PC-9 (cell line): ENCODE results near the gene TSPAN18. TPM values are rescaled to one million over a fixed set of nuclear protein-coding genes. Genes with fewer than 3 reads are reported as not detected.

Experiments
- BruUV-seq: library from RNA; stranded (reverse); fragments of 400-500 nt; replicated peaks from 2 replicates; lab custom pipeline; 2021; lab: Mats Ljungman, UMichigan
- CTCF ChIA-PET: fragments of 300-600 bp; sonication (Branson Sonifier 250); formaldehyde crosslinking; loops from one replicate; lab custom pipeline; 2022; ENCODE audit warnings: antibody characterized with exemption; lab: Charles Lee
- POLR2A ChIA-PET: fragments of 300-600 bp; sonication (Branson Sonifier 250); formaldehyde crosslinking; loops from one replicate; lab custom pipeline; 2022; ENCODE audit warnings: antibody characterized with exemption; ENCODE audit not compliant: unreplicated experiment; lab: Charles Lee
- DNase-seq, 2 experiments: peaks; one replicate each; pipeline versions ENCODE4 v3.0.0 to v3.0.0-alpha.2; 2015 to 2022; ENCODE audit warnings: mixed read lengths in 1 of 2
- H2AFZ ChIP-seq: fragments of 200-600 bp; sonication (generic); 2 replicates; pipeline ENCODE4 v1.8.1; 2017; ENCODE audit warnings: antibody characterized with exemption
- H3F3A ChIP-seq: fragments of 200-600 bp; sonication (generic); 2 replicates; pipeline ENCODE4 v1.8.1; 2017; ENCODE audit warnings: antibody characterized with exemption, mild to moderate bottlenecking, low read depth; ENCODE audit not compliant: insufficient read depth
- H3K27ac ChIP-seq: fragments of 200-600 bp; sonication (generic); 2 replicates; pipeline ENCODE4 v1.6.1; 2016; ENCODE audit warnings: mixed run types
- H3K27me3 ChIP-seq: fragments of 200-600 bp; sonication (generic); 2 replicates; pipeline ENCODE4 v1.6.1; 2016; ENCODE audit warnings: low read depth, mixed run types; ENCODE audit not compliant: insufficient read depth
- H3K36me3 ChIP-seq: fragments of 200-600 bp; sonication (generic); 2 replicates; pipeline ENCODE4 v1.6.1; 2016; ENCODE audit warnings: low read depth, mixed run types
- H3K4me1 ChIP-seq: fragments of 200-600 bp; sonication (generic); replicated peaks from 2 replicates; pipeline ENCODE4 v1.6.1; 2016; ENCODE audit warnings: mixed run types; ENCODE audit not compliant: insufficient read depth
- H3K4me2 ChIP-seq: fragments of 200-600 bp; sonication (generic); 2 replicates; pipeline ENCODE4 v1.6.1; 2017; ENCODE audit warnings: mixed run types
- H3K4me3 ChIP-seq: fragments of 200-600 bp; sonication (generic); 2 replicates; pipeline ENCODE4 v1.6.1; 2016; ENCODE audit warnings: mixed run types
- H3K79me2 ChIP-seq: fragments of 200-600 bp; sonication (generic); 2 replicates; pipeline ENCODE4 v1.6.1; 2017; ENCODE audit warnings: low read depth, mixed run types
- H3K9me2 ChIP-seq: fragments of 200-600 bp; sonication (generic); 2 replicates; pipeline ENCODE4 v1.8.1; 2017; ENCODE audit warnings: mild to moderate bottlenecking; ENCODE audit not compliant: insufficient read depth
- H3K9me3 ChIP-seq: fragments of 200-600 bp; sonication (generic); 2 replicates; pipeline ENCODE4 v1.8.1; 2016; ENCODE audit warnings: low read depth; ENCODE audit not compliant: insufficient read depth
- H4K20me1 ChIP-seq: fragments of 200-600 bp; sonication (generic); 2 replicates; pipeline ENCODE4 v1.8.1; 2017; ENCODE audit not compliant: insufficient read depth
- EZH2 ChIP-seq: fragments of 200-600 bp; sonication (generic); IDR thresholded peaks from 2 replicates; pipeline ENCODE4 v1.8.0; 2017; ENCODE audit warnings: antibody characterized with exemption, low read depth
- intact Hi-C: fragments of 100-400 bp; cut with micrococcal nuclease; formaldehyde crosslinking; loops from one replicate; pipeline ENCODE4 v1.10.0; 2022; ENCODE audit not compliant: unreplicated experiment
- total RNA-seq: library from RNA; stranded (reverse); gene quantifications from 2 replicates; pipeline ENCODE4 v1.2.3, GENCODE V29; 2021
- TF ChIP-seq, protein P1 (sequence below): fragments of 200-600 bp; sonication (generic); conservative IDR thresholded peaks from 2 replicates; pipeline ENCODE4 v1.6.1; 2017; ENCODE audit warnings: mixed run types, antibody characterized with exemption, mild to moderate bottlenecking, moderate library complexity

Gene TSPAN18
- total RNA-seq, 1 experiment from 2014 or later, result not detected

- ChIA-PET POLR2A (no interaction called here), CTCF (no interaction called here)
- DNase-seq, result no peak
- peaks cover 18% of the 10 kb centered on the region for H3K4me1 ChIP-seq
- no peaks in the 10 kb centered on the region for H3K36me3 ChIP-seq
- H4K20me1 ChIP-seq, result no peaks in the 10 kb centered on the region
- H3K4me3 ChIP-seq, result no peak overlapping the region
- H3K27me3 ChIP-seq, result peaks cover 36% of the 10 kb centered on the region; the same call in 1 of the 2 replicates
- no TSS peak for BruUV-seq
- H3K4me2 ChIP-seq, result no peak overlapping the region
- intact Hi-C loops, result no loop called here
- no peaks in the 10 kb centered on the region; the same call in 1 of the 2 replicates for H3K9me3 ChIP-seq
- H3K79me2 ChIP-seq, result no peaks in the 10 kb centered on the region
- no peak overlapping the region for H3K27ac ChIP-seq
- H3F3A ChIP-seq, result peaks cover 4% of the 10 kb centered on the region; the same call in 1 of the 2 replicates
- no peak for TF ChIP-seq EZH2
- TF ChIP-seq, protein P1, sequence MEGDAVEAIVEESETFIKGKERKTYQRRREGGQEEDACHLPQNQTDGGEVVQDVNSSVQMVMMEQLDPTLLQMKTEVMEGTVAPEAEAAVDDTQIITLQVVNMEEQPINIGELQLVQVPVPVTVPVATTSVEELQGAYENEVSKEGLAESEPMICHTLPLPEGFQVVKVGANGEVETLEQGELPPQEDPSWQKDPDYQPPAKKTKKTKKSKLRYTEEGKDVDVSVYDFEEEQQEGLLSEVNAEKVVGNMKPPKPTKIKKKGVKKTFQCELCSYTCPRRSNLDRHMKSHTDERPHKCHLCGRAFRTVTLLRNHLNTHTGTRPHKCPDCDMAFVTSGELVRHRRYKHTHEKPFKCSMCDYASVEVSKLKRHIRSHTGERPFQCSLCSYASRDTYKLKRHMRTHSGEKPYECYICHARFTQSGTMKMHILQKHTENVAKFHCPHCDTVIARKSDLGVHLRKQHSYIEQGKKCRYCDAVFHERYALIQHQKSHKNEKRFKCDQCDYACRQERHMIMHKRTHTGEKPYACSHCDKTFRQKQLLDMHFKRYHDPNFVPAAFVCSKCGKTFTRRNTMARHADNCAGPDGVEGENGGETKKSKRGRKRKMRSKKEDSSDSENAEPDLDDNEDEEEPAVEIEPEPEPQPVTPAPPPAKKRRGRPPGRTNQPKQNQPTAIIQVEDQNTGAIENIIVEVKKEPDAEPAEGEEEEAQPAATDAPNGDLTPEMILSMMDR, result no peak
- H3K9me2 ChIP-seq, result no peaks in the 10 kb centered on the region
- H2AFZ ChIP-seq, result no peak overlapping the region
Measured at GRCh38 chr11:44860346-44860745, 133.6 kb downstream of the TSPAN18 start.

GRCh38 chr11:44861849-44862557 is 135.2 kb downstream of the TSPAN18 start:
- intact Hi-C loops, result no loop called here
- CTCF ChIA-PET, result no interaction called here

GRCh38 chr11:44862558-44863101 is 135.9 kb downstream of the TSPAN18 start:
- POLR2A ChIA-PET, result interaction anchor here (0.6 to 0.7 kb wide), 2 partner anchors 42 to 45 kb away, joined by 3 read pairs; no protein-coding TSS in a partner anchor
- no peak for TF ChIP-seq EZH2
- TF ChIP-seq, protein P1, result no peak
- BruUV-seq, result TSS peak; percentile 82
- Histone ChIP-seq H3F3A (peaks cover 4% of the 10 kb centered on the region; the same call in 1 of the 2 replicates), H3K9me3 (no peaks in the 10 kb centered on the region; the same call in 1 of the 2 replicates), H4K20me1 (no peaks in the 10 kb centered on the region), H3K27me3 (peaks cover 31% of the 10 kb centered on the region; the same call in 1 of the 2 replicates), H2AFZ (no peak overlapping the region), H3K4me1 (peaks cover 16% of the 10 kb centered on the region), H3K79me2 (no peaks in the 10 kb centered on the region), H3K4me3 (no peak overlapping the region), H3K9me2 (no peaks in the 10 kb centered on the region), H3K27ac (0 out of 2 replicates have a peak overlapping the region, but pooled peaks have one; percentile 9), H3K4me2 (peak overlapping the region; percentile 35), H3K36me3 (no peaks in the 10 kb centered on the region)
- CTCF ChIA-PET, result no interaction called here
- DNase-seq, result peak in 1 of 2 experiments; percentile 62
- intact Hi-C loops, result no loop called here

More at GRCh38 chr11:44861849-44862557, 135.2 kb downstream of the TSPAN18 start:
- H4K20me1 ChIP-seq, result no peaks in the 10 kb centered on the region
- peak overlapping the region; percentile 26; the same call in 1 of the 2 replicates for H3K4me3 ChIP-seq
- TF ChIP-seq, protein P1, result no peak
- TF ChIP-seq EZH2, result no peak
- no peaks in the 10 kb centered on the region for H3K79me2 ChIP-seq
- DNase-seq, result peak; percentile 78 to 96
- peaks cover 4% of the 10 kb centered on the region; the same call in 1 of the 2 replicates for H3F3A ChIP-seq
- BruUV-seq, result TSS peak; percentile 81
- no peaks in the 10 kb centered on the region; the same call in 1 of the 2 replicates for H3K9me3 ChIP-seq
- H3K4me2 ChIP-seq, result peak overlapping the region; percentile 71
- peaks cover 16% of the 10 kb centered on the region for H3K4me1 ChIP-seq
- peaks cover 35% of the 10 kb centered on the region; the same call in 1 of the 2 replicates for H3K27me3 ChIP-seq
- H3K9me2 ChIP-seq, result no peaks in the 10 kb centered on the region
- peak overlapping the region; percentile 69; the same call in 1 of the 2 replicates for H2AFZ ChIP-seq
- no peaks in the 10 kb centered on the region for H3K36me3 ChIP-seq
- H3K27ac ChIP-seq, result peak overlapping the region; percentile 60
- POLR2A ChIA-PET, result interaction anchor here (0.6 to 0.7 kb wide), 2 partner anchors 43 to 45 kb away, joined by 3 read pairs; no protein-coding TSS in a partner anchor
